NCI-H1417 treated with DMSO at 0.1 percent for 48 hours (cell line): ENCODE measurements around the gene SVBP.
"Not testable (repeated sequence)": the region's sequence is repeated elsewhere in the genome, so short reads cannot be mapped to it uniquely, and the experiment has no call there.

ENCODE experiments used
- DNase-seq: peaks from one replicate; lab custom pipeline; 2025; lab: John Stamatoyannopoulos, UW

The SVBP gene

DNA sequence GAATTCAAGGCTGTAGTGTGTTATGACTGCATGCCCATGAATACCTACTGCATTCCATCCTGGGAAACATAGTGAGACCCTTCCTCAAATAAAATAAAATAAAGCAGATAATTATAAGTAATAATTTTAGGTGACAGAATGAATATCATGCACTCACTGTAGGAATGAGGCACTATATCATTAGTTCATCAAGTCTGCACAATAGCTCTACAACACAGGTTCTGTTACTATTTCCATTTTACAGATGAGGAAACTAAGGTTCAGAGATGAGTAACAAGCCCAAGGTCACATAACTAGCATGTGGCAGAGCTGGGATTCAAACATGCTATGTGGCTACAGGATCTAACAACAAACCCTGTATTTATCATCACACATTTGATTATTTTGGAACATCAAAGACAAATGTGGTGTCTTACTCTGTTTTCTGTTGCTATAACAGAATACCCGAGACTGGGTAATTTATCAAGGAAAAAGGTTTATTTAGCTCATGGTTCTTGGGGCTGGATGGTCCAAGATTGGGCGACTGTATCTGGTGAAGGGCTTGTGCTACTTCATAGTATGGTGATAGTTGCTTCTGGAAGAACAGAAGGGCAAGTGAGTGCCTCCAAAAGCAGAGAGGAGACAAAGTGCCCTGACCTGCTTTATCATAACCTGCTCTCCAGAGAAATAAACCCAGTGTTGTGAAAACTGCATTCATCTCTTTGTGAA is 24.4 kb upstream of the SVBP start:
- DNase-seq = no peak

DNA sequence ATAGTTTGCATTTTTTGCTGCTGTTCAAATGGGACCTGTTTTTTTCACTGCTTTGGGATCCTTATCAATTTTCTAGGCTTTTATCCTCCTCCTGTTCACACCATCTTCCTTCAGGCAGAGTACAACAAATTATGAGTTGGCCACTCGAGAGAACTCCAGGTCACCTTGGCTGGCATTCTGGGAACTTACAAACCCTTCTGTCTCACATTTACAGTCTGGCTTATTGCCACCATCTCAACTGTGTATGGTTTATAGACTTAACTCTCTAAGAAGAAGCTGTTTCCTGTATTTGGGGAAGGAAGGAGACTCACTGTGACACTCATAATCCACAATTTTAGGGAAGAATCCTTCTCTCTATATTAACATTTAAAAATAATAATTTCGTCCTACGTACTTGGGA is 23.8 kb upstream of the SVBP start:
- DNase-seq = no peak

DNA sequence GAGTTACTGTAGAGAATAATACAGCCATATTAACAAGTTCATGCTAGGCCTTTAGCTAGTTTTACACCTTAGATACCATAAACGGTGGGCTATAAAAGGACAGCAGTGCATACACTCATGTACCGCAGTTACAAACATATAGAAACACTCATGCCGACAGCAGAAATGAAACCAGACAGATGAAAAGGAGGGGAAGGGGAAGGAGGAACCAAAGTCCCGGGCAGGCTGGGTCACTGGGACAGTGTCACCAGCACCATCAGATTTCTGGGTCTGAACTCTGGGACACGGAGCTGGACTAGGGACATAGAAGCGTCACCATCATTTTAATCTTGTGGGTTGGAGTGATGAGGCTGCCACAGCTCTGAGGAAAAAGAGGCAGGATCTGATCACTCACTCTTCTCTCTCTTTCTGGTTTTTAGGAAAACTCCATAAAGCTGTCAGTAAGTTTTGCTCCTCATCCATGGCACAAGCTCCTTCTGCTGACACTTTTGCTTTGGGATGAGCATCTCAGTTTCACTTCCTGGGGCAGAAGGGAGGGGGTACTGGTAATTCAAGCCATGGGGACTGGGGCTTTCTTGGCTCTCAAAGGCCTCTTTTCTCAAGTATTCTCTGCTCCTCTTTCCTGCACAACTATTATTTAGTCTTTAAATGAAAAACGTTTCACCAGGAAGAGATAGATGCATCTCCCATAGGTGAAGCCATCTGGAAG is 21.4 kb upstream of the SVBP start:
- DNase-seq = no peak

DNA sequence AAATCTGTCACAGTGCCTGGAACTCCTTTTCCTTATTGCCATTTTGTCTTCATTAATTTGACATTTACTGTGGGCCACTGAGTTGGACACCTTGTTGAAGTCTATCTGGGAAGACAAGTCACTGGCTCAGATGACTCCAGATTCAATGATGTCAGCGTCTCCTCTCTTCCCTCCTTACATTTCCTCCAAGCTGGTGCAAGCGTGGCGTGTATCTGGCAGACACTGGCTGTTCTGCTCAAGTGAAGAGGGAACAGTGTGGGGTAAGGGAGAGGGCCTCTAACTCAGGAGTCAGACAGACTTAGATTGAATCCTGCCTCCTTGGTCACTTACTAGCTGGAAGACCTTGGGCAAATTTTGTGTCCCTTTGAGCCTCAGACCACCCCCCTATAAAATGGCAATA is 20.5 kb upstream of the SVBP start:
- DNase-seq = no peak

- DNase-seq = no peak
These were observed 18.2 kb upstream of the SVBP start for GRCh38 chr1:42835422-42835821.

DNA sequence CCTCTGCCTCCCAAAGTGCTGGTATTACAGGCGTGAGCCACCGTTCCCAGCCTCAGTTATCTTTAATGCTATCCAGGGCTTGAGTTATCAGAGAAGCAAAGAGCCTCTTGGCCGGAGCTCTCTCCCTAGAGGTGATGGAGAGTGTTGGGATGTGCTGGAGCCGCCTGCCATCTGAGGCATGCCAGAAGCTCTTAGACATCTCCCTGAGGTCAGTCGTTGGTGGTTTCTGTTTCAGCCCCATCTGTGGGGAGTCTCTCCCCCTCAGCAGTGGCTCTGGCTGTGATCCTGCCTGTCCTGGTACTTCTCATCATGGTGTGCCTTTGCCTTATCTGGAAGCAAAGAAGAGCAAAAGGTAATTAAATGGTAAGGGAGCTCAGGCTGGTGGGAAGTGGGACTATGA is 17.6 kb upstream of the SVBP start:
- DNase-seq = no peak

GRCh38 chr1:42833981-42834380 is 16.8 kb upstream of the SVBP start:
- DNase-seq = no peak

- DNase-seq = no peak
These were observed 15.5 kb upstream of the SVBP start for GRCh38 chr1:42832641-42833240.

DNA sequence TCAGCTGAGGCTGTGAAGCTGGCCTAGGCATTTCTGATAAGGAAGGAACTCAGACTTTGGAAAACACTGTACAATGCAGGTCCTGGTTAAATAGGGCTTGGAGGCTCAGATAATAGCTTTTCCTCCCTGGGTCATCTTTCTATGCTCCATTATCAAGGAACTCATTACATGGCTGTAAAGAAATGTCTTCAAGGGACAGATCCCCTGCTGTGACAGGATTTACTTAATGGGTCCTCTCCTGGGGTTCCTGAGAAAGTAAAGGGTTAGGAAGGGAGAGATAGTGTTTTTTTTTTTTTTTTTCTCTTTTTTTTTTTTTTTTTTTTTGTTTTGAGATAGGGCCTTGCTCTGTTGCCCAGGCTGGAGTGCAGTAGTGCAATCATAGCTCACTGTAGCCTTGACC is 14.1 kb upstream of the SVBP start:
- no peak for DNase-seq

DNA sequence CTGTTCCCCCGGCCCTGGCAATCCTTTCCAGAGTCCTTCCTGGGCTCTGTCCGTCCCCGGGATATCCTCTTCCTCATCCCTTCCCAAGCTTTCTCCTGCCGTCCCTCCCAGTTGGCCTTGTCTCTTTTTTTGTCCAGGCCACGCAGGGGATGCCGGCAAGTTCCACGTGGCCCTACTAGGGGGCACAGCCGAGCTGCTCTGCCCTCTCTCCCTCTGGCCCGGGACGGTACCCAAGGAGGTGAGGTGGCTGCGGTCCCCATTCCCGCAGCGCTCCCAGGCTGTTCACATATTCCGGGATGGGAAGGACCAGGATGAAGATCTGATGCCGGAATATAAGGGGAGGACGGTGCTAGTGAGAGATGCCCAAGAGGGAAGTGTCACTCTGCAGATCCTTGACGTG is 13.4 kb upstream of the SVBP start:
- no peak for DNase-seq

DNA sequence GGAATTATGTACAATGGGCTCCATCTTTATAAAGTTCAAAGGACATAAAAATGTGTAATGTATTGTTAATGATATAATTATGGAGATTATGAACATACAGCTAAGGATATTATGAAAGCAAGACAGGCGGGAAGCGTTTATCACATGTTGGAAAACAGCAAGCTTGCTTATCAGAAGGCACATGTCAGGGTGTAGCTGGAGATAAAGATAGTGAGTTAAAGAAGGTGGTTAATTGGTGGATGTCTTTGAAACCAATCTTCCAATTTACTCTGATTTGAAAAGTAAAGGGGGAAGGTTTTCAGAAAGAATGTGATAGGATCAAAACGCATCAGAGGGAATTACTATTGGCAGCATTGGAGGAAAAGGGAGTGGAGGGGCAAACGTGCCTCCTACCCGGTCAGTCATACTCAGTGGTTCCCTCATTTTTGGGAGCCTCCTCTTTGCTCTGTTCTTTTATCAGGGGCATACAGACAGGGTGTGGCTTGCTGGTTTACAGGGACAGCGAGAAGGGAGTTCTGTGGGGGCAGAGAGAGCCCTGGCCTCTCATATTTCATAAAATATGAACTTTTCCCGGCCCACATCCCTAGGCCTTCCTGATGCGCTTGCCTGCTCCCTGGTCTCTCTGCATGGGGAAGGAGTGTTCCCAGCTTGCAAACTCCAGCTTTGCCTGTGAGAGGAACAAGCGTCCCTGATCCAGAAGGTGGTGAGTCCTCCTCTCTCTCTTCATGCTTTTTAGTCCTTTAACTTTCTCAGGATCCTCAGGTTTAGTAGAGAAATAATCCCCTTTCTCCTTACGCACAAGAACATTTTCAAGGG is 8.0 kb upstream of the SVBP start:
- DNase-seq = no peak

DNA sequence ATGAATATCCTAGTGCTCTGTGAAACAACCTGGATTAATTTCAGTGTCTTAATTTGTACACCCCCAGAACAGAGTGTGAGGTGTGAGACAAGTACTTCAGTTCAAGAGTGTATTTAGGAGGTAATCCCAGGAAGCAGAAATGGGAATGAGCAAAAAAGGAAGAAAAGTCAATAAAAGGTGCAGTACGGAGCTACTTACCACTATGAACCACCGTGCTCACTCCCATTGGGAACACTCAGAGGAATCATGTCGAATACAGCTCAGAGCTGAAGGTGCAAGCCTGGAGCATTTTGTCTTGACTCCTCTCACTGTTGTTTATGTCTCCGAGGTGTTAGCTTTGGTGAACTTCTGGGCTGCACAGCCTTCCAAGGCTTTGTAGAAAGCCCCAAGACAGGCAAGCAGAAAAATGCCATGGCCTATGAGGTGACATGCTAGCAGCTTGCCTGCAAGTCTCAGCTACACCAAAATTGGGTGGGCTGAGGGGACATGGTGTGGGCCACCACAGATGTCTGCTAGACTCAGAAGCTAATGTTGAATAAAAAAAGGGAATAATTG is 7.4 kb upstream of the SVBP start:
- no peak for DNase-seq

GRCh38 chr1:42822800-42823392 is 5.7 kb upstream of the SVBP start:
- no peak for DNase-seq

- no peak for DNase-seq
These were observed 4.5 kb upstream of the SVBP start for GRCh38 chr1:42821690-42822089.

- DNase-seq = no peak
These were observed 3.6 kb upstream of the SVBP start for GRCh38 chr1:42820813-42821212.

DNA sequence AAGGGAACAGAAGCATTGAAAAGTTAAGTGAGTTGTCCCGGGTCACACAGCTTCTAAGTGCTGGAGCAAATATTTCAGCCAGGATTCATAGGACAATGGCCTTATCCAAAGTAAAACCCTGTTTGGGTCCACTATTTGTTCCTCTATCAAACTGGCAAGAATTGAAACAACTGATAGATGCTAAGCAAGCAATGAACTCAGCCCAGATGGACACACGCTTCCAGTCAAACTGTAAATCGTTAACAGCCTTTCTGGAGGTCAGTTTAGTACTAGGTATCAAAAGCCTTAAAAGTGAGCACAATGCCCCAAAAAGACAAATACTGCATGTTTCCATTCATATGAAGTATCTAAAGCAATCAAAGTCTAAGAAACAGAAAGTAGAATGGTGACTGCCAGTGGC is 779 bp upstream of the SVBP start:
- DNase-seq = no peak

- DNase-seq = no peak
These were observed 207 bp upstream of the SVBP start for GRCh38 chr1:42817440-42817767.

- DNase-seq = no peak
These were observed 1.1 kb downstream of the SVBP start for GRCh38 chr1:42815941-42816584.

DNA sequence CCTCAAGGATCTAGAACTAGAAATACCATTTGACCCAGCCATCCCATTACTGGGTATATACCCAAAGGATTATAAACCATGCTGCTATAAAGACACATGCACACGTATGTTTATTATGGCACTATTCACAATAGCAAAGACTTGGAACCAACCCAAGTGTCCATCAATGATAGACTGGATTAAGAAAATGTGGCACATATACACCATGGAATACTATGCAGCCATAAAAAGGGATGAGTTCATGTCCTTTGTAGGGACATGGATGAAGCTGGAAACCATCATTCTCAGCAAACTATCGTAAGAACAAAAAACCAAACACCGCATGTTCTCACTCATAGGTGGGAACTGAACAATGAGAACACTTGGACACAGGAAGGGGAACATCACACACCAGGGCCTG is 2.4 kb downstream of the SVBP start:
- not testable (repeated sequence) for DNase-seq

DNA sequence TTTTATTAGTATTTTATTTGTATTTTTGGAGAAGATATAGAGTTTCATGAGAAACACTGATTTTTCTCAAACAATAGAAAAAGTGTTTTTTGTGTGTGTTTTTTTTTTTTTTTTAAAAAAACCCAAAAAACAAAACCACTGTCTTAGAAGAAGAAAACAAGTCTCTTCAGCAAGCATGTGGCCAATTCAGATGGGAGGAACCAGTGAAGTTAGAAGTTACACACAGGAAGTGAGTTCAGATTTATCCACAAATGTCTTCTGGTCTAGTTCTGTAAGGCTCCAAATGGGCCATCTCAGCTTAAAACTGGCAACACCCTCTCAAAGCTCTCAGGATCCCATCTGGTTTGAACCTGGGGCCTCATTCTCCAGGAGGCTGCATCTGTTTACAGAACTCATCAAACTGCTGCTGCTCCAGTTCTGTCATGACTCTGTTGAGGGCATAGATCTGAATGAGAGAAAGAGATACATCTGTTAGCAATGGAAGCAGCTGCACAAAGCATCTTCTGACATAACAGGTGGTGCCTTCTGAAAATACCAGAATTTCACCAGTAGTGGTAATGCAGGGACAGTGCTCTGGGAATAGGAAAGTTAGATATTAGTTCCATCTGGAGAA is 10.0 kb downstream of the SVBP start:
- DNase-seq = no peak

DNA sequence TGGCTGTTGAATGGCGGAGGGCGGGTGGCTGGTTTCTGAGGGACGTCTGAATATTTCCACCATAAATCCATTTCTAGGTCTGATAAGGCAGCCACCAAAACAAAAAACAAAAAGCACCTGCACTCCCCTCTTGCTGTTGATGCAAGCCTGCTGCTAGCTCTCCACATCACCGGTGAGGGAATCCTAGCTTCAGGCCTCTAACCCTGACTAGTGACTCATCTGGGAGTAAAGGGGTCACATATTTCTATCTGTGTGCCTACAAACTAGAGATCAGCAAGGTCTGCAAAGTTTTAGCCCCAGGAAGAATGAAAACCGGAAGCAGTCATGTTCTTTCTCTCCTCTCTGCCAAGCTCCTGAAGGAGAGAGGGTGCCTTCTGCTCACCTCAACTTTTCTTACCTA is 10.6 kb downstream of the SVBP start:
- no peak for DNase-seq
